Sciatic nerve (tissue), 2 donors: Measurements from ENCODE around the gene CNPY2. TPM values are rescaled to one million over a fixed set of nuclear protein-coding genes. Genes with fewer than 3 reads are reported as not detected.
"Not testable (repeated sequence)": the region's sequence is repeated elsewhere in the genome, so short reads cannot be mapped to it uniquely, and the experiment has no call there.

Source experiments
- ATAC-seq: fragments of 200-7000 bp; cut with Tn5 transposase; one replicate; pipeline ENCODE4 v1.9.1; 2020; ENCODE audit warnings: mild to moderate bottlenecking, moderate library complexity
- DNase-seq: peaks from one replicate; pipeline ENCODE4 v3.0.0-alpha.2; 2020; ENCODE audit warnings: low spot score
- intact Hi-C: fragments of 100-400 bp; cut with DNase I; formaldehyde crosslinking; loops from one replicate; pipeline ENCODE4 v1.14.2; 2022
- total RNA-seq: library from RNA; stranded (reverse); fragmentation: NEBNext Ultra II Directional; extraction: Animal tissue kit (Norgen Biotek cat#: 25700); gene quantifications from one replicate; pipeline ENCODE4 v1.2.1, GENCODE V29; 2021
- donor health status: DM: no; HTN: no; CAD: no.
- donor health status: DM: no; HTN: no; CAD: no.

Gene CNPY2
- total RNA-seq, 1 donor from 2014 or later: 87.3 TPM

DNA sequence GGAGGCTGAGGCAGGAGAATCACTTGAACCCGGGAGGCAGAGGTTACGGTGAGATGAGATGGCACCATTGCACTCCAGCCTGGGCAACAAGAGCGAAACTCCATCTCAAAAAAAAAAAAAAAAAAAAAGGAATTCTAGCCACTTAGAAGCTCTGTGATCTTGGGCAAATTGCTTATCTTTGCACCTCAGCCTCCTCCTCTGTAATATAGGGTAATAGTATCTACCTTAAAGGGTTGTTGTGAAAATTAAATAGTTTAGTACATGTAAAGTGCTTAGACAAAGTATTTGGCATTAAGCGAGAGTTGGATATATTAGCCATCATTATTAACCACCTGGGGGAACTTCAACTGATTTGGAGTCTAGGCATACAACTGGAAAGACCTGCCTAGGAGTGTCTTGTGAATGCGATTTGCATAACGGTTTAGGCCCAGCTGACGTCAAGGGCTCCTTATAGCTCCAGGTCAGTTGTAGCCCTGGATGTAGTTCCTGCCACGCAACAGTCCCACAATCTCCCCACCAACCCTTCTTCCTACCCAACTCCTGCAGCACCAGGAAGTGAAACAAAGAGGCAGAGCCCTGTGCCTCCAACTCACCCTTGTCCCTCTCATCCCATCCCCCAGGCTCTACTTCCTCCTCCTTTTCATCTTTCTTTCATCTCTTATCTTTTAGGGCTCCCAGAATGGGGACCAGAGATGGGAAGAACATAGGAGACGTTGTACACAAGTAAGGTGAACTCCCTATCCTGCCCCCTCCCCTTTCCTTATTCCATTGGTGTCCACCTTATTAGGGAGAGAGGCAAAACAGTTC is 20.8 kb upstream of the CNPY2 start:
- intact Hi-C loops: no loop called here
- DNase-seq (no peak), ATAC-seq (no peak)

GRCh38 chr12:56335527-56335926 is 19.7 kb upstream of the CNPY2 start:
- ATAC-seq, intact Hi-C loops, DNase-seq: not testable (repeated sequence)

DNA sequence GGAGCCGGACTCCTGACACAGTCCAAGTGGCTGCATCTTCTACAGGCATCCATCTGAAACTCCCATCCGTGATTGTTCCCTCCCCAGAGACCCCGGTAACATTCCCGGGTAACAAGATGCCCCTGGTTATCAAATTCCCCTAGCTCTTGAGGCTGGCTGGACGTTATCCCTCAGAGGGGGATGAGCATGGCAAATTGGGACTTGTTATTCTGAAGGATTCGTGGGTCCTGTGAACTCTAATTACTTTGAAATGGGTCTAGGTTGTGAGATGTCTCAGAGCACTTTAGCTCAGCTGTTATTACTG is 18.7 kb upstream of the CNPY2 start:
- ATAC-seq: no peak
- intact Hi-C loops: no loop called here

DNA sequence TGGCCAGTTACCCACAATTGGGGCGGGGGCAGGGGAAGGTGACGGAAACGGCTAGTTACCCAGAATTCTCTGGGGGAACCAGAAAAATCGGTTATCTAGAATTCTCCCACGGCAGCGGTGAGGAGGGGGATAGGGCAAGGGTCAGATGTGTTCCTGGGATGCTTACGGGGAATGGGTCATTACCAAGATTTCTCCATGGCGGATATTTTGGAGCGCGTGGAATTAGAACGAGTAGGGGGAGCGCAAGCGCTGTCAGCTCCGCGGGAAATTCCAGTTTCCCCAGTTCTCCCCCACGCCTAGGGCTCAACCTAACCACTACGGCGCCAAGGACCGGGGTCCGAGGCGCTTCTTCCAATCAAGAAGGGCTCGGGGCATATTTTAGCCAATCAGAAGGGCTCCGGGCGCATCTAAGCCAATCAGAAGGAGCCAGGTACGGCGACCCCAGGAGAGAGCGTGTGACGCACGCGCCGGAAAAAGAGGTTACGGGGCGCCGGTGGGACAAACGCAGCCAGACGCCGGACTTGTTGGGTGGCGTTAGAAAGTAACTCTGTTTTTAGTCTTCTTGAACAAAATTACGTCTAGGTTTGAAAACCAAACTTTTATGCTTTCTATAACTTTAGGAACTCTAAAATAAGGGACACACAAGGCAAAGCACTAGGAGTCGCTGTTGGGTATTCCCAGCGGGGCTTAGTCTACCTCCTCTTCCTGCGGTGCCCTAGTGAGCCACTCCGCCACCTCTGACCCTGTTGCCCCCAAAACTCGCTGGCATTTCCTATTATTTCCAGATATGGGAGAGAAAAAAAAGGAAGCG is 18.1 kb upstream of the CNPY2 start, which contains the start of gene PAN2:
Gene PAN2 (minus strand): TSS at position 322 of the 811 bp plus-strand sequence. CDS start 906 bp downstream, outside the sequence.
- peak; percentile 99 for ATAC-seq
- intact Hi-C loops: no loop called here
- DNase-seq: peak; percentile 96

More for the DNA sequence above, 18.7 kb upstream of the CNPY2 start:
- DNase-seq: no peak

DNA sequence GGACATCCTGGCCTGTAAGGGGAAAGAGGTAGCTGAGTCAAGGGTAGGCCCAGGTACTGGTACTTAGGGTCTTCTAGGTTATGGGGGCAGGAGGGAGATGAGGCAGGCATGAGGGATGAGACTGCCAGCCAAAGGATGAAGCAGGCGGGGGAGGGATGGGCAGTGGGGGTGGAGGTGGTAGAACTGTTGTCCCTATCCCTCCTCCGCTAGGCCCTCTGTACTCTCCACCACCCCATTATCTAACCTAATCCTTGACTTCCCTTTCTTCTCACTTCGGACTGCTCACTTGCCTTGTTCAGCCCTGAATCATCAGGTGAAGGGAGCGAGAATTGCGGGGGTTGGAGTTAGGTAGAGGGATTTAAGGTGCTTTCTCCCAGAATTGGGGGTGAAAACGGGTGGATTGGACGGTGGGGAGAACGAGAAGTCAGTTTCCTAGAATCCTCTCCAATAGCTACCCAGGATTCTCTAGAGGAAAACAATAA is 17.4 kb upstream of the CNPY2 start:
- intact Hi-C loops: no loop called here
- ATAC-seq (peak; percentile 16), DNase-seq (no peak)

GRCh38 chr12:56332512-56333196 is 16.9 kb upstream of the CNPY2 start:
- intact Hi-C loops: no loop called here
- ATAC-seq (no peak), DNase-seq (no peak)

GRCh38 chr12:56330936-56331490 is 15.2 kb upstream of the CNPY2 start:
- intact Hi-C loops: no loop called here
- ATAC-seq: no peak
- DNase-seq: no peak

- ATAC-seq: peak; percentile 14
- intact Hi-C loops: no loop called here
- peak; percentile 63 for DNase-seq
These were observed 10.7 kb upstream of the CNPY2 start for GRCh38 chr12:56326533-56326932.

GRCh38 chr12:56326126-56326525 is 10.3 kb upstream of the CNPY2 start:
- intact Hi-C loops: no loop called here
- no peak for ATAC-seq
- DNase-seq: no peak

DNA sequence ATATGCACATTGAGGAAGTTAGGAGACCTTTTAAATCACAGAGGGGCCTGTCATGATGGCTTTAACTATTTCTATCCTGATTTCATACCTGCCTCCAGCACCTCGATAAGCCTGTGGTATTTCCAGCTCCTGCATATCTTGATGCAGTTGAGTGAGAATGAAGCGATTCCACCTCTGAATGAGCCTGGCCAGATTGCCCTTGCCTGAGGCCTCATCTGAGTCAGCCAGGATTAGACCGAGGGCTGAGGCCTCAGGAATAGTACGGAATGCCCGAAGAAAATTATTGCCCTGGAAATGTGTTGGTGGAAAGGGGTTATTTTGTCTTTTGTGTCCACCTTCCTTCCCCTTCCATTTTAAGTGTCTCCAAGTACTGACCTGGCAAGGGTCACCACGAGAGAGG is 8.4 kb upstream of the CNPY2 start:
- intact Hi-C loops: no loop called here
- ATAC-seq: no peak
- DNase-seq: no peak

DNA sequence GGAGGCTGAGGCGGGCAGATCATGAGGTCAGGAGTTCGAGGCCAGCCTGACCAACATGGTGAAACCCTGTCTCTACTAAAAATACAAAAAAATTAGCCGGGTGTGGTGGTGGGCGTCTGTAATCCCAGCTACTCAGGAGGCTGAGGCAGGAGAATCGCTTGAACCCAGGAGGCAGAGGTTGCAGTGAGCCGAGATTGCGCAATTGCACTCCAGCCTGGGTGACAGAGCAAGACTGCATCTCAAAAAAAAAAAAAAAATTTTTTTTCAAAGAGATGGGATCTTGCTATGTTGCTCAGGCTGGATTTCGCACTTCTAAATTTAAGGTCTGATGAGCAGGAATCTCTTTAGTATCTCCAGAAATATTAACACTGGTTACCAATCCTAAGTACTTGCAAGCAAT is 5.8 kb upstream of the CNPY2 start:
- intact Hi-C loops, ATAC-seq, DNase-seq: not testable (repeated sequence)

GRCh38 chr12:56321027-56321426 is 5.2 kb upstream of the CNPY2 start:
- ATAC-seq: no peak

GRCh38 chr12:56317675-56318074 is 1.9 kb upstream of the CNPY2 start:
- DNase-seq (no peak), ATAC-seq (no peak)
- intact Hi-C loops: no loop called here

More at GRCh38 chr12:56321027-56321426, 5.2 kb upstream of the CNPY2 start:
- intact Hi-C loops: no loop called here
- no peak for DNase-seq

DNA sequence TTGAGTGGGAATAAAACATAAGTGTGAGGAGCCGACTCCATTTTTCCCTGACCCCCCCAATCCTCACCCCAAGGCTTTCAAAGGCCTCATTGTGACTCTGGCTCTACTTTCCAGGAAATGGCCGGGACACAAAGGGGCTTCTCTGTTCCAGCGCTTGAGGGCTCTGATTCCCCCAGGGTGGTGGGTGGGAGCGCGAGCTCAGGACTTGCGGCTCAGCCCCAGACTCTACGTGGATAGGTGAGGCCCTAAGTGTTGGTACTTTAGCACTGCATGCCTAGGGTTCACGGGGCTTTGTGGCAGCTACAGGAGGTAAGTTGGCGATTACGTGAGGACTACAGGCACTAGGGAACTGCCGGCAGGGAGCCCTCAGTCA is 553 bp downstream of the CNPY2 start:
- ATAC-seq: no peak
- DNase-seq: peak; percentile 62
- intact Hi-C loops: no loop called here

- no peak for DNase-seq
- intact Hi-C loops: no loop called here
- ATAC-seq: no peak
These were observed 4.8 kb downstream of the CNPY2 start for GRCh38 chr12:56311003-56311402.

- intact Hi-C loops: no loop called here
- ATAC-seq (no peak), DNase-seq (no peak)
These were observed 7.1 kb downstream of the CNPY2 start for GRCh38 chr12:56308714-56309113.

DNA sequence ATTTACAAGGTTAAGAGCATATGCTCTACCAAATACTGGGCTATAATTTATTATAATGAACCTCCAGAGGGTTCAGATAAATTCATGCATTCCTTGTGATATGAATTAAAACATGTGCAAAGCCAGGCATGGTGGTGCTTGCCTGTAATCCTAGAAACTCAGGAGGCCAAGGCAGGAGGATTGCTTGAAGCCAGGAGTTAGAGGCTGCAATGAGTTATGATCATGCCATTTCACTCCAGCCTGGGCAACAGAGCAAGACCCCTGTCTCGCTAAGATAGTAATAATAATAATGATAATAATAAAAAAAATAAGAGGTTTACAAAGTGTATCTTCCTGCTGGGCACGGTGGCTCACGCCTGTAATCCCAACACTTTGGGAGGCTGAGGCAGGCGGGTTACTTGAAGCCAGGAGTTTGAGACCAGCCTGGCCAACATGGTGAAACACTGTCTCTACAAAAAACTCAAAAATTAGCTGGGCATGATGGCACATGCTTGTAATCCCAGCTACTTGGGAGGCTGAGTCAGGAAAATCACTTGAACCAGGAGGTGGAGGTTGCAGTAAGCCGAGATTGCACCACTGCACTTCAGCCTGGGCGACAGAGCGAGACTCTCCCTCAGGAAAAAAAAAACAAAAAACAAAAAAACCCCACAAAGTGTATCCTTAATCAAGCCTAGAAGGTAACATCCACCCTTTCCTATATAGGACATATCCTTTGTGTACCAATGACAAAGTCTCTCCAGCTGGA is 8.4 kb downstream of the CNPY2 start:
- intact Hi-C loops: no loop called here
- no peak for DNase-seq
- ATAC-seq: no peak

DNA sequence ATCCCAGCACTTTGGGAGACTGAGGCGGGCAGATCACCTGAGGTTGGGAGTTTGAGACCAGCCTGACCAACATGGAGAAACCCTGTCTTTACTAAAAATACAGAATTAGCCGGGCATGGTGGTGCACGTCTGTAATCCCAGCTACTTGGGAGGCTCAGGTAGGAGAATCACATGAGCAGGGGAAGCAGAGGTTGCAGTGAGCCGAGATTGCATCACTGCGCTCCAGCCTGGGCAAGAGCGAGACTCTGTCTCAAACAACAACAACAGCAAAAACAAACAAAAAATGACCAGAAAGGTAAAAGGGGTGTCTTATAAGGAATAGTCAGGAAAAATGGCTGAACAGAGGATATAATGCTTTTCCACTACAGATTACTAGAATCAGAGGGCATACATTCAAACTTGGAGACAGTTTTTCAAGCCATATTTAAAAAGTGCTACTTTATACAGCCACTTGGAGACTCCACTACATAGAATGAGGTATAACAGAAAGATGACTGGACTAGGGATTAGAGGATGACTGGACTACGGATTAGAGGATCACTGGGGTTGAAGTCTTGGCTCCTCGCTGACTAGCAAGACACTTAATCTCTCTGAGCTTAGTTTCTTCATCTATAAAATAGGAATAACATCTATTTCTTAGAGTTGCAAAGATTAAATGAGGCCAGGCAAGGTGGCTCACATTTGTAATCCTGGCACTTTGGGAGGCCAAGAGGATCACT is 10.8 kb downstream of the CNPY2 start:
- intact Hi-C loops: no loop called here
- no peak for DNase-seq
- no peak for ATAC-seq
